Measurements from ENCODE around the gene LEO1.
"Not testable (repeated sequence)": the region's sequence is repeated elsewhere in the genome, so short reads cannot be mapped to it uniquely, and the experiment has no call there.

The LEO1 gene

DNA sequence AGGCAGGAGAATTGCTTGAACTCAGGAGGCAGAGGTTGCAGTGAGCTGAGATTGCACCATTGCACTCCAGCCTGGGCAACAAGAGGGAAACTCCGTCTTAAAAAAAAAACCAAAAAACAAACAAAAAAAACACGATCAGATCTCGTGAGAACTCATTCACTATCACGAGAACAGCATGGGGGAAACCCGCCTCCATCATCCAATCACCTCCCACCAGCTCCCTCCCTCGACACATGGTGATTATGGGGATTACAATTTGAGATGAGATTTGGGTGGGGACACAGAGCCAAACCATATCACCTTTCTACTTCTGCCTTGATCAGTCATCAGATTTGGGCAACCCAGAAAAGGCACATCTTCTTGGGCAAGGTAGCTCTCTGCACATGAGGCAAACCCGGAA lies 31.5 kb upstream of the LEO1 start:
- not testable (repeated sequence) for DNase-seq

DNA sequence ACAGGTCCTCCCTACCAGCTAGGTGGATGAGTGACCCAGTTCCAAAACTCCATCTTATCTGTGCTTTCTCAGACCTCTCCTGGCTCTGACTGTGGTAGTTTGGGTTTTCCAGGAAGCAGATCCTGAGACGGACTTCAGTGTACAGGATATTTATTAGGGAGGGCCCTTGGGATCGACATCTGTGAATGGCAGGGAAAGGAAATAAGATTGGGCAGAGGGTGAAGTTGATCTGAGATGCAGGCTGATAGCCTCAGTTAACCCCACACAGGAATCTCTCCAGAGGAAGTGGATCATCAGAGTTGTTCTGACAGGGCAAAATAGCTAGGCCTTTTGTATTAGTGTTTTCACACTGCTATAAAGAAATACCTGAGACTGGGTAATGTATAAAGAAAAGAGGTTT lies 30.8 kb upstream of the LEO1 start:
- DNase-seq, result no peak

DNA sequence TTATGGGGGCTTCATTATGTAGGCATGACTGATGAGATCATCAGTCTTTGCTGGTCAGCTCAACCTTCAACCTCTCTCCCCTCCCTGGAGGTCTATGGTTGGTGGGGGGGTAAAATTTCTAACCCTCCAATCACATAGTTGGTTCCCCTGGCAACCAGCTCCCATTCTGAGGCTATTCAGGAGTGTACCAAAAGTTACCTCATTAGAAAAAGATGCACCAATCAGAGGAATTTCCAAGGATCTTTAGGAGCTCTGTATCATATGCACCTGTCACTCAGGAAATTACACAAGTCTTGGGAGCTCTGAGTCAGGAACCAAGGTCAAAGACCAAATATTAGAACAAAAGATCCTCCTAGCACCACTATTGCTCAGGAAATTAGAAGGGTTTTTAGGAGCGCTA lies 21.4 kb upstream of the LEO1 start:
- no peak for DNase-seq

DNA sequence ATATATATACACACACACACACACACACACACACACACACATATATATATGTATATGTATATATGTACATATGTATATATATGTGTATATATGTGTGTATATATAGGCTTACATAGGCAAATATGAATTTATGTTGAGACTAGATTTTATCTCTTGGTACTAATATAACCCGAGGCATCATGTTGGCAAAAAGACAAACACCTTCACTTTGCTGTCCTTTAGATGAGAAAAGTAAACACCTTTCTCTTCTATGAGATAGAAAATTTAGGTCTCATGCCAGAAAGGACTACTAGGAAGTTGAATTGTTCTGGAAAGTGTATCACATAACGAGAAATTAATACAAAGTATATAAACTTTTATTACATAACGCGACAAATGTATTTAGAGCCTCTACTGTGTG lies 19.6 kb upstream of the LEO1 start:
- no peak for DNase-seq

DNA sequence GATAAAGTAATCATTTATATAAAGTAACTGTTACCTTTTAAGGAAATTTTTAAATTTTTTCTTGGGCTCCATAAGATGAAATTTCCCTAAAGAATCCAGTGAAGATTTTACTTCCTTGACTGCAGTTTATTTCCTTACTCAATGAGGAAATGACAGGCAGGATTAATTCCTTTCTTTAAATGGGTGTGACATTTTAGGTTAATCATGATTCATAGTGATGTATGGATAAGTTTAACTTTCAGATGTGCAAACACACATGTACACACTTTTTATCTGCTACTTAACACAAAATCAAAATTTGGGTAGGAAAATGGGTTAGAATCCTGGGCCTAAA lies 11.2 kb upstream of the LEO1 start:
- no peak for DNase-seq

DNA sequence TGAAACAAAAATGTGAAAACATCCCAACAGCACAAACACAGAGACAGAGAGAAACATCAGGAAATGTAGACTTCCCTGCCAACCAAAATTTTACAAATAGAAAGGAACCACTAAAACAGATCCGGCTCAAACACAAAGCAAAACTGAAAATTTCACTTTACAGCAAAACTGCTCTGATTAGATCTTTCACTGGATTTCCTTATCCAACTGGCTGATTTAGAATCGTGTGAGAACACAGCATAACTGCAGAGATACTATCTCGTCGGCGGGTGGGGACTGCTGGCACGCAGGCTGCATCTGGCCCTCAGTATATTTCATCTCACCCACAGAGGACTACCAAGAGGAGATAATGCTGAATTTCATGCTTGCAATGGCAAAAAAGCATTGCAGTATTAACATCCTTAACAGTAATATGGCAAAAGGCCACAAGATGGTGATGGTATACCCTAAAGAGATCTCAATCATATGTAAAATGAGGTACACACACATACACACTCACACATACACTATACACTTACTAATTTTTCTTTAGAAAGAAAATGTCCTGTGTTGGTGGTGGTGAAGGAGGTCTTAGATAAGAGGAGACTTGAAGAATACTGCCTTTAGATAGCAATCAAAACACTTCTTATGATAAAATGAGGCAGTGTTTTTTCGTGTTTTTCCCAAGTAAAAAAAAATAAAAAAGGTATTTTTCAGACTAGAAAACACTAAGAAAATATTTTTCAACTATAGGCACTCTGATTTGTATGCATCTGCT lies 10.6 kb upstream of the LEO1 start:
- DNase-seq, result peak; percentile 31

DNA sequence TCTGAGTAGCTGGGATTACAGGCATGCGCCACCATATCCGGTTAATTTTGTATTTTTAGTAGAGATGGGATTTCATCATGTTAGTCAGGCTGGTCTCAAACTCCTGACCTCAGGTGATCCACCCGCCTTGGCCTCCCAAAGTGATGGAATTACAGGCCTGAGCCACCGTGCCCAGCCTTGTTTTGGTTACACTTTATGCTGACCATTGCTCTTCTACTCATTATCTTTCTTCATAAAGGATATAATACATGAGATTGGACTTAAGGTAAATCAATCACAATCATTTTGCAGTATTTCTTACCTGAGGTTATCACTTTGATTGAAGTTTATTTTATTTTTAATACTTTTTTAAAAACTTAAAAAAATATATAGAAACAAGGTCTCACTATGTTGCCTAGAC lies 2.2 kb upstream of the LEO1 start:
- no peak for DNase-seq

DNA sequence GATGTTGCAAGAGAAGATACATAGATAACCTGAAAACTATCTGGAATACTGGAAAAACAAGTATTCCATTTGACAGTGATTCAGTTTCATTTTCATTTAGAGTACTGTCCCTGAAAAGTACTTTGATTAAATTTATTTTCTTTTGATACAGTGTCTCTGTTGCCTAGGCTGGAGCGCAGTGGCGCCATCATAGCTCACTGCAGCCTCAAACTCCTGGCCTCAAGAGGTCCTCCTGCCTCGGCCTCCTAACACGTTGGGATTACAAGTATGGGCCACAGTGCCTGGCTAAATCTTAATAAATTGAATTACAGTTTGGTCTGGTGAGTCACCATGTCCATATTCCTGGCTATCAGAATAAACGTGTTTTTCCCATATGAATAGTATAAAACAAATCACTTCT lies 1.6 kb upstream of the LEO1 start:
- DNase-seq, result no peak

DNA sequence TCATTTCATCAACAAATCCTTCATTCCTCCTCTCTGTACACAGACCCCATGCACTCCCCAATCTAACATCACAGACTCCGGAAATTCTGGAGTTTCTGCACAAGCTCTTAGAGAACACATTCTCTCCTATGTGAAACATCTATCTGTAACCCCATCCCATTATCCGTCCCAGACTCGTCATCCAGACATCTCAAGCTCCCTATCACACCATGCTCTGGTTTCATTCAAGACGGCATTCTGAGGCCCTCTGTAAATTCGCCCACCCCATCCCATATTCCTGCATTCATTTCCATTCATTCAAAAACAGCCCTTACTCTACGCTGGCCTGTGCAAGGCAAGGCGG lies 575 bp downstream of the LEO1 start:
- no peak for DNase-seq

DNA sequence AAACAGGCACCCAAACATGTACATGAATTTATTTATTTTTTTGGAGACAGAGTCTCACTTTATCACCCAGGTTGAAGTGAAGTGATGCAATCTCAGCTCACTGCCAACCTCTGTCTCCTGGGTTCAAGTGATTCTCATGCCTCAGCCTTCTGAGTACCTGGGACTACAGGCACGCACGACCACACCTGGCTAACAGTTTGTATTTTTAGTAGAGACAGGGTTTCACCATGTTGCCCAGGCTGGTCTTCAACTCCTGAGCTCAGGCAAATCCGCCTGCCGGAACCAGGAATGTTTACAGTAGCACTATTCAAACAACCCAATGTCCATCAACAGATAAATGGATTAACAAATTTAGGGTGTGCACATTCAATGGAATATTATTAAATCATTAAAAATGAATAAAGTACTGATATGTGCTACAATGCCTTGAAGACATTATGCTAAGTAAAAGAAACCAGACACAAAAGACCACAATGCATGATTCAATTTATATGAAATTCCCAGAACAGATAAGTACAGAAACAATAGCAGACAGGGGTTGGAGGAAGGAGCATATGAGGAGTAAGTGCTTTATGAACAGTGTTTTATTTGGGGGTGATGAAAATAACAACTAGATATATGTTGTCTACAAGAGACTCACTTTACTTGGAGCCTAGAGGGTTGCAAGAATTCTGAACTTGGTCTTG lies 1.3 kb downstream of the LEO1 start:
- no peak for DNase-seq

DNA sequence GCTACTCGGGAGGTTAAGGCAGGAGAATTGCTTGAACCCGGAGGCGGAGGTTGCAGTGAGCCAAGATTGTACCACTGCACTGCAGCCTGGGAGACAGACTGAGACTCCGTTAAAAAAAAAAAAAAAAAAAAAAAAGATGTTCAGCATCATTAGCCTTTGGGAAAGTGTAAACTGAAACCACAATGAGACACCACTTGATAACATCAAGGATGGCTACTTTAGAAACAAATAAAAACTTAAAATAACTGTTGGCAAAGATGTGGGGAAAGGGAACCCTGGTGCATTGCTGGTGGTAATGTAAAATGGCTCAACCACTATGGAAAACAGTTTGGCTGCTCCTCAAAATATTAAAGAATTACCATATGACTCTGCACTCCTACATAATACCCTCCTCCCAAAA lies 1.9 kb downstream of the LEO1 start:
- no peak for DNase-seq

DNA sequence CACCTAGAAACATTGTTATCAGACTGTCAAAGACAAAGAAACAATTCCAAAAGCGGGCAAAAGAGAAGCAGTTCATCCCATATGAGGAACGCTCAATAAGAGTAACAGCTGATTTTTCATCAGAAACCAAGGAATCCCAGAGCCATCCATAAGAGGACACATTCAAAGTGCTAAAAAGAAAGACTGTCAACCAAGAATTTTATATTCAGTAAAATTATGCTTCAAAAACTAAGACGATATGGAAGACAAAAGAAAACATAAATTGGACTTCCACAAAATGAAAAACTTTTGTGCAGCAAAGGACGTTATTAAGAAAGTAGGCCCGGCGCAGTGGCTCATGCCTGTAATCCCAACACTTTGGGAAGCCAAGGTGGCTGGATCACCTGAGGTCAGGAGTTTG lies 4.0 kb downstream of the LEO1 start:
- no peak for DNase-seq

DNA sequence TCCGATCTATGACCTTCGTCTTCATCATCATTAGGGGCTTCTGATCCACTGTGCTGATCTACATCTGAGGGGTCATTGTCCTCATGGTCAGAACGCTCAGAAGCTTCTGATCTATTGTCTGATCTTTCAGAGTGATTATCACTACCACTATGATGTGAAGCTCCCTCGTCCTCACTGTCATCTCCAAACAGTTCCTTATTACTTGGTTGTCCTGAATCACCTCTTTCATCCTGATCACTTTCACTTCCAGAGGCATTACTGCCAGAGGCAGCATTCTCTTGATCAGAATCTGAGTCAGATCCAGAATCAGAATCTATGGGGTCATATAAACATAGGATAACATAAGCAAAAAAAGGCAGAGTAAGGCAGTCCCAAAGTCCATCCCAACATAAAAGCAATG lies 5.4 kb downstream of the LEO1 start:
- no peak for DNase-seq

DNA sequence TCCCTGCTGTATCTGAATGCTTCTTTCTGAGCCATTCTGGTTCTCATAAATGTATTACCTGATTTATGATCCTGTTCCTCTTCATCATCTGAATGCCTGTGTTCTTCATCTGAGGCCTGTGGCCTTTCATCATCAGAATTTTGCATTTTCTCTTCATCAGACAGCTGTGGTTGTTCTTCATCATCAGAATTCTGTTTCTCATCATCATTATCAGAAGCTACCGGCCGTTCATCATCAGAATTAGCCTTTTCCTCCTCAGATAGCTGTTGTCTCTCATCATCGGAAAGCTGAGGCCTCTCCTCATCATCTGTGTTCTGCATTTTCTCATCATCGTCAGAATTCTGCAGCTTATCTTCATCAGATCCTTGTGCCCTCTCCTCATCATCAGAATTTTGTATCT lies 5.9 kb downstream of the LEO1 start:
- DNase-seq, result no peak

DNA sequence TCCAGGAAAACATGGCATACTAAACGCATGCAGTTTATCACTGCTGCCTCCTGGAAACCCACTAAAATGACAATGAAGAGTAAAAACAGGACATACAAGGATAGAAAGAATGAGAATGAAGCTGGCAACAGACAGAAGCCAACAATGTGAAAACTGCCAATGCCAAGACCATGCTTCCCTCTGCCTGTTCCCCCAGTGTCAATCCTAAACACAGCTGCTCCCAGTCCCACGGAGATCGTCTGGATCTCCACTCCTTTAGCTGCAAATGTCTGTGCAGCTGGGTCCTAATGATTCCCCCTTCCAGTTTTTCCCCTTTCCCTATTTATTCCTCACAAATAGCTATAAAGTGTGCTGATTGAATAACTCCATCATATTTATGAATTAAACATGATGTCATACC lies 16.1 kb downstream of the LEO1 start:
- no peak for DNase-seq

DNA sequence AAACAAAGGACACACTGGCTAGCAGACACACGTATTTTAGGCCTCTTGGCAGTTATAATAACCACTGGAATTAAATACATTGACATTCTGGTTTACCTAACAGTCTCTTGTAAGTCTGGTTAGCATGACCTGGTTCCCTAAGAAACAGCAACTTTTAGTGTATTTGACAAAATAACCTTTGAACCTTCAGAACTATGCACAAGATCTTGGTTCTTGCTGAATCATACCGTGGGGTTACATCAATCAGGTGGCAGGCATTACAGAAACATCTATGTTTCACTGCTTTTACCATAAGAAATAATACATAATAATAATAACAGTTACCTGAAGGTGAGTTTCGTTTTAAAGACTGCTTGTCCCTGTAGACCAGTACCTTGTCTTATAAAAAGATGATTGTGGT lies 18.8 kb downstream of the LEO1 start:
- no peak for DNase-seq

DNA sequence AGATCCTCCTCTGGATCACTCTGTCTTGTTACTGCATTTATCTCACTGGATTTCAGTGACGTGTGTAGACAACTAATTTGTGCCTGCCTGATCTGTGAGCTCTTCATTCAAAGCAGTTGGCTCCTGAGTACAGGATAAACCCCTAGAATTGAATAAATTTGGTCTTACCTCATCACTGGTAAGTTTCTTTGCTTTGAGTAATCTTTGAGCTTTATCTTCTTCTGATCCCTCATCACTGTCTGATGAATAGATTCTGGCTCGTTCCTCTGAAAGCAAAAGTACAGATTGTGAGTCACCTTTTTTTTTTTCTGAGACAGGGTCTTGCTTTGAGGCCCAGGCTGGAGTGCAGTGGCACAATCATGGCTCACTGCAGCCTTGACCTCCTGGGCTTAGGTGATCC lies 24.5 kb downstream of the LEO1 start:
- DNase-seq, result no peak

DNA sequence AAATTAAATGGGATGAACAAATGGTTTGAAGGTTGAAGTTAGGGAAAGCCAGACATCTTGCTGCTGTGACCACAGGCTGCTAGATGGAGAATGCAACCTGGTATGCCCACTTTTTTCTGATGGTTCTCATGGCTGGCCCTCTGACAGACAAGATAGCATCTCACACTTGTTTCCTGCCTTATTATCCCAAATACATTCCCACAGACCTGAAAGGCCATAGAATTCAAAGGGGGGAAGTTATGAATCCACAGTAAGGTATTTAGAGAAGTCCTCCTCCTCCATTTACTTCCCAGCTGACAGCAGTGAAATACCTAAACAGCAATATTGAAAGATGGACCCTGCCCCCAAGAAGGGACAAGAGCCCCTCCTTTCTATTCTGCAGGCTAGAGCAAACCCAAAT lies 32.4 kb downstream of the LEO1 start:
- no peak for DNase-seq

DNA sequence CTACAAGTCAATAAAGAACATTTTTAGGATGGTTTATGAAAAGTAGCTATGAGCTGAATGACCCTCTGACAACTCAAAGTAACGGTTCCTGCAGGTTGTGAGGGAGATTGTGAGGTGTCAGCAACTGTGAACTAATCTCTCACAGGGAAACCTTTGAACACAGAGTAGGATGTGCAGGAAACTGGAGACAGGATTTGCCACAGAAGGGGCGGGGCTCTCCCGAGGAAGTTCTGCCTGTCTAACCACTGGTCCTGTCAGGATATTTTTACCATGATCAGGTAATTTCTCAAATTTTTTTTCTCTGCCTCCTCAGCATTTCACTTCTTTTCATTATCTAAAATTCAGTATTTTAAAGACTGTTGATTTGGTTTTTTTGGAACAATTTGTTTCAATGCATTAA lies 33.3 kb downstream of the LEO1 start:
- DNase-seq, result no peak

DNA sequence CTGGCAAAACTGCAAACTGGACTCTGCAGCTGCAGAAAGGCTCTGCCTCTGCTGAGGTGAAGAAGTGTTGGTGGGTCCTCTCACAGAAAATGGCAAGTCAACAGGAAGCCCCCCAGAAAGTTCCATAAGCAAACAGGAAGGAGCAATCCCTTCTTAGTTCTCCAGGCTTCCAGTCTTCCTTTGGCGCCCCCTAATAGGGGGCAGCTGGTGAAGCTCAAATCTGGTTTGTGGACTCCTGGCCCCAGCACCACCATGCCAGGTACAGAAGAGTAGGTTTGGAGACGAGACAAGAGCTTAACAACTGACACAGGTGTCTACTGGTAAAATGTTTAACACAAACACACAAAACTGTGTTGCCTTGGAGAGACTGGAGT lies 35.5 kb downstream of the LEO1 start:
- no peak for DNase-seq

DNA sequence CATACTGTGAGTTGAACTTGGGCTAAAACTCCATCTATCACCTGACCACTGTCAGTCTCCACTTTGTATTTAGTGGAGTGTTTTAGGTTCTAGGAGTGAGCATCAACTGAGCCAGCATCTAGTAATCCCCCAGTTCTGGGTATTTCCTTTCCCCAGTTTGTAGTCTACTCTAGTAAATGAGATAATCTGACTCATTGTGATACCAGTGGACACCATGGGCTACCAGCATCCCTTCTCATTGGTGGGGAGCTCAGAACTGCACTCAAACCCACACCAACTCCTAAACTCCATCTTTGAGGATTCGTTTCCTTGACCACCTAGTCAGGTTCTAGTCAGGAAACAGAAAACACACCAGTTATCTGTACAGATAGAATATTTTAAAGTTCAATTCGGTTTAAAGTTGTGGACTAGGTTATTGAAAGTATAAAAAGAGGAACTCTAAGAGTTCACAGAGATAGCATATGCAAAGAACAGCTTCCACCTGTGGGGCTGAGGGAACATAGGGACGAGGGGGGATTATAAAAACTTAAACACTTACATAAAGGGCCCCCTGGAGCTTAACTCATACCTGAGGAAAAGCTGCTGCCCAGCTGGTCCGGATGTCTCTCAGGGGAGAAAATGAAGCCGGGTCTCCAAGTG lies 36.0 kb downstream of the LEO1 start:
- no peak for DNase-seq

DNA sequence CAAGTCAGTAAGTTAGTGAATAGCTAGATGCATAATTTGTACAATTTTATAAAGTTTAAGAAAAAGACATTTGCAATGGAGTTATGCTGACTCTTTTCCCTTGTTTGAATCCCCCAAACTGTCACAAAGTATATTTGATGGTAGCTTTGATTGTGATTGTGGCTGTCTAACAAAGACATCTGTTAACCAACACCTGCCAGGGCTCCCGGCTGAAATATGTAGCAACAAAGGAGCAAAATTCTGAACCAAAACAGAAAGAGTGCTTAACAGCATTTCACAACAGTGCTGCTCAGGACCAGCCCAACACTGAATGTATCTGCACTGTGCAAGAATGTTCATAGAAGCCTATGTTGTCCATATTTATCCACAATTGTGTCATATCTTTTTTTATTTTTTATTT lies 39.4 kb downstream of the LEO1 start:
- DNase-seq, result no peak

DNA sequence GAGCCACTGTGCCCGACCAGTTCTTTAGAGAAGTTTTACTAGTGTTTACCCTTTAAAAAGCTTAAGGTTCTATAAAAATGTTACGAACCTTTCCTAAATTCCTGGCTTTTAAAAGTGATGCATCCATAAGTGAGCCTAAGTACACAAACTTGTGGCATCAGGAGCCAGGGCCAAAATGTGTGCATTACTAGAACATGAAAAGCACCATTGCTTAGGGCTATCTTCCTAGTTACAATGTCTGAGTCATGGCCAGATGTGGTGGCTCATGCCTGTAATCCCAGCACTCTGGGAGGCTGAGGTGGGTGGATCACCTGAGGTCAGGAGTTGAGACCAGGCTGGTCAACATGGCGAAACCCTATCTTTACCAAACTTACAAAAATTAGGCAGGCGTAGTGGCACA lies 39.9 kb downstream of the LEO1 start:
- no peak for DNase-seq

DNA sequence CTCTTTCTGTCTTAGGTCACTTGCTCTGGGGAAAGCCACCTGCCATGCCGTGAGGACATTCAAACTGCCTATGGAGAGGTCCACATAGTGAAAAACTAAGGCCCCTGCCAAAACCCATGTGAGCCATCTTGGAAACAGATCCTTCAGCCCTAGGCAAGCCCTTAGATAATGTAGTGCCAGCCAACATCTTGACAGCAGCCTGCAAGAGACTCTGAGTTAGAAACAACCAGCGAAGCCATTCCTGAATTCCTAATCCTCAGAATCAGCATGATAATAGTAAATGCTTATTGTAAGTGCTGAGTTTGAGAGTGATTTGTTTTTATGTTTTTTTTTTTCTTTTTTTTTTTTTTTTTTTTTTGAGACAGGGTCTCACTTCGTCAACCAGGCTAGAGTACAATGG lies 40.6 kb downstream of the LEO1 start:
- DNase-seq, result no peak

DNA sequence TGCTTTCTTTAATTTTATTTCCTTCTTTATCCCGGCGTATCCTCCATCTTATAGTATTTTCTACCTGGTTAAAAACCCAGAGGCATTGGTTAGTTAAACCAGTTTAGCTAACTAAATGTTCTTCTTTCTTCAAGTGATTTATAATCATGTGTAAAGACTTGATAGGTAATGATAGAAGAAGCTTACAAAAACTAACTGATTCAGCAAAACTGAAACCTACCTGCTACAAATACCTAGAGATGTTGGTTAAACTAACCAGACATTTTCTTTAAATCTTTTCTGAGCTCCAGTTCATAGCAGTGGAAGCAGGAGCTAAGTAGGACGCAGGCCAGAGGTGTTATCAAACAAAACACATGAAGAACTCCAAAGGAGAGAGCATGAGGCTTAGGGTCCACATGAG lies 44.8 kb downstream of the LEO1 start:
- no peak for DNase-seq
